K562 (cell line): ENCODE results near the gene ACCSL. TPM values are rescaled to one million over a fixed set of nuclear protein-coding genes. Genes with fewer than 3 reads are reported as not detected.

Source experiments
- ATAC-seq: fragments of 200-7000 bp; cut with Tn5 transposase; 3 replicates; pipeline ENCODE4 v1.9.1; 2020; ENCODE audit warnings: moderate library complexity
- BruUV-seq: library from RNA; stranded (reverse); fragments of 400-500 nt; replicated peaks from 2 replicates; lab custom pipeline; 2021; lab: Mats Ljungman, UMichigan
- CTCF ChIA-PET: fragments of 300-600 bp; formaldehyde crosslinking; extraction: SDS; loops from one replicate; lab custom pipeline; 2021; ENCODE audit warnings: low intra/inter-chr PET ratio; lab: Yijun Ruan, JAX
- POLR2A ChIA-PET: fragments of 300-600, 350-650 bp; sonication (Branson Sonifier 250); formaldehyde crosslinking; extraction: SDS; loops from one replicate; lab custom pipeline; 2021; ENCODE audit warnings: antibody characterized with exemption, inconsistent platforms; lab: Yijun Ruan, JAX
- DNase-seq, 4 experiments: peaks; one replicate each; pipeline versions ENCODE4 v3.0.0 to v3.0.0-alpha.2; 2011 to 2018; ENCODE audit warnings: low spot score in 3 of 4, mixed read lengths in 3 of 4; ENCODE audit errors: extremely low read depth in 1 of 4
- FAIRE-seq: peaks from 2 replicates; lab custom pipeline; 2011; peaks lifted over from hg19 to GRCh38; lab: Jason Lieb, UNC
- H2AFZ ChIP-seq: 2 replicates; pipeline ENCODE4 v1.6.0; 2011; ENCODE audit warnings: low read depth, low read length, control low read depth, inconsistent platforms
- H3K27ac ChIP-seq: fragments of 200-600 bp; 3 replicates; pipeline ENCODE4 v1.8.0; 2011; ENCODE audit warnings: low read depth, mild to moderate bottlenecking, control low read depth, inconsistent platforms, low read length, moderate library complexity, mixed read lengths; ENCODE audit errors: extremely low read depth
- H3K27me3 ChIP-seq, 2 experiments: fragments of 300-600 bp in 1 of 2; 2 replicates in 1 of 2; 3 replicates in 1 of 2; pipeline versions ENCODE4 v1.6.0 to v1.8.0; 2011; ENCODE audit warnings: inconsistent platforms in 2 of 2, low read length in 2 of 2, mild to moderate bottlenecking in 1 of 2, mixed read lengths in 1 of 2, moderate library complexity in 1 of 2; ENCODE audit not compliant: control insufficient read depth in 2 of 2, insufficient read depth in 2 of 2
- H3K36me3 ChIP-seq: fragments of 300-600 bp; 3 replicates; pipeline ENCODE4 v1.8.0; 2011; ENCODE audit warnings: mild to moderate bottlenecking, low read length, inconsistent platforms; ENCODE audit not compliant: control insufficient read depth, insufficient read depth
- H3K4me1 ChIP-seq, 2 experiments: fragments of 200-600 bp in 1 of 2; replicated peaks in 1 of 2; 2 replicates in 1 of 2; 3 replicates in 1 of 2; pipeline versions ENCODE4 v1.5.1 to v1.8.0; 2011; ENCODE audit warnings: inconsistent platforms in 2 of 2, low read length in 2 of 2, mild to moderate bottlenecking in 1 of 2, mixed read lengths in 1 of 2, moderate library complexity in 1 of 2; ENCODE audit not compliant: control insufficient read depth in 2 of 2, insufficient read depth in 2 of 2
- H3K4me2 ChIP-seq: 2 replicates; pipeline ENCODE4 v1.6.1; 2011; ENCODE audit warnings: low read length, control low read depth, inconsistent platforms, mixed read lengths; ENCODE audit not compliant: insufficient read depth
- H3K4me3 ChIP-seq: fragments of 200-600 bp; sonication (generic), shearing (Covaris generic); 2 replicates; pipeline ENCODE4 v1.5.1; 2016; ENCODE audit warnings: control low read depth, inconsistent platforms
- H3K79me2 ChIP-seq: fragments of 200-600 bp; 3 replicates; pipeline ENCODE4 v1.8.0; 2011; ENCODE audit warnings: low read length, inconsistent platforms; ENCODE audit not compliant: control insufficient read depth, insufficient read depth
- H3K9ac ChIP-seq, 2 experiments: 2 replicates each; pipeline versions ENCODE4 v1.6.0 to v1.6.1; 2011; ENCODE audit warnings: low read depth in 2 of 2, low read length in 2 of 2, control low read depth in 1 of 2, inconsistent platforms in 1 of 2, mild to moderate bottlenecking in 1 of 2, mixed read lengths in 1 of 2; ENCODE audit not compliant: insufficient read depth in 1 of 2
- H3K9me1 ChIP-seq: one replicate; pipeline ENCODE4 v1.6.0; 2011; ENCODE audit warnings: inconsistent platforms, mild to moderate bottlenecking, low read length, moderate library complexity; ENCODE audit not compliant: control insufficient read depth, insufficient read depth
- H3K9me3 ChIP-seq: replicated peaks from 2 replicates; pipeline ENCODE4 v1.5.1; 2011; ENCODE audit warnings: low read depth, low read length, inconsistent platforms; ENCODE audit not compliant: control insufficient read depth, insufficient read depth
- H4K20me1 ChIP-seq: replicated peaks from 2 replicates; pipeline ENCODE4 v1.6.1; 2011; ENCODE audit warnings: low read length, inconsistent platforms, mixed read lengths; ENCODE audit not compliant: control insufficient read depth, insufficient read depth
- MLX ChIP-seq, 2 experiments: fragments of 450-650 bp in 1 of 2; sonication (generic) in 1 of 2; formaldehyde crosslinking; conservative IDR thresholded peaks; 2 replicates each; pipeline versions ENCODE4 v1.4.0 to v1.8.1; 2020 to 2022; ENCODE audit warnings: mild to moderate bottlenecking in 1 of 2, missing genetic modification reagents in 1 of 2
- MTA3 ChIP-seq: fragments of 450-650 bp; formaldehyde crosslinking; IDR thresholded peaks from 2 replicates; pipeline ENCODE4 v1.6.1; 2017; ENCODE audit warnings: mild to moderate bottlenecking, borderline replicate concordance
- NFATC3 ChIP-seq: fragments of 450-650 bp; IDR thresholded peaks from 2 replicates; pipeline ENCODE4 v1.6.1; 2017; ENCODE audit warnings: mild to moderate bottlenecking
- NFIC ChIP-seq: fragments of 450-650 bp; IDR thresholded peaks from 2 replicates; pipeline ENCODE4 v1.6.1; 2017; ENCODE audit warnings: mild to moderate bottlenecking, inconsistent platforms
- NR3C1 ChIP-seq: sonication (generic); formaldehyde crosslinking; IDR thresholded peaks from 2 replicates; pipeline ENCODE4 v1.8.1; 2022; ENCODE audit warnings: missing genetic modification reagents
- PHB2 ChIP-seq: fragments of 450-650 bp; IDR thresholded peaks from 2 replicates; pipeline ENCODE4 v1.6.1; 2017; ENCODE audit warnings: low read depth
- POLR3G ChIP-seq: IDR thresholded peaks from 2 replicates; pipeline ENCODE4 v1.6.1; 2011; ENCODE audit not compliant: insufficient read length, insufficient replicate concordance; ENCODE audit errors: extremely low read depth
- PURB ChIP-seq: sonication (generic); formaldehyde crosslinking; IDR thresholded peaks from 2 replicates; pipeline ENCODE4 v1.9.0; 2021; ENCODE audit warnings: low read depth, mild to moderate bottlenecking, missing genetic modification reagents
- ZNF408 ChIP-seq: fragments of 250-450 bp; sonication (Bioruptor Pico); IDR thresholded peaks from 2 replicates; pipeline ENCODE4 v1.4.0; 2020; ENCODE audit warnings: low read depth, mild to moderate bottlenecking, moderate library complexity
- ZNF449 ChIP-seq: fragments of 250-450 bp; sonication (Bioruptor Pico); IDR thresholded peaks from 2 replicates; pipeline ENCODE4 v1.8.0; 2022; ENCODE audit warnings: moderate library complexity, mild to moderate bottlenecking, inconsistent platforms
- WGBS: fragments of 100-300 bp; shearing (Covaris generic); methylation state at CpG from one replicate; pipeline ENCODE4 v1.1.6; 2016; ENCODE audit warnings: low coverage, mixed read lengths; ENCODE audit not compliant: insufficient coverage; ENCODE audit errors: missing lambda C conversion rate; 5-methylcytosine and 5-hydroxymethylcytosine counted together
- in situ Hi-C: fragments of 300-500 bp; cut with MboI; formaldehyde crosslinking; loops from 4 replicates; pipeline ENCODE4 v1.15.0; 2018; ENCODE audit warnings: inconsistent platforms, mixed read lengths
- intact Hi-C: fragments of 100-400 bp; cut with micrococcal nuclease; formaldehyde crosslinking; loops from 2 replicates; pipeline ENCODE4 v1.14.2; 2022
- polyA plus RNA-seq, 8 experiments: library from polyadenylated mRNA; depleted of rRNA in 4 of 8; stranded (reverse) in 5 of 8; unstranded in 3 of 8; fragments of >200 nt; fragmentation: Nextera tagmentation in 2 of 8; fragmentation: Illumina TruSeq in 1 of 8; extraction: Ambion mirVana in 2 of 8; extraction: Trizol in 1 of 8; gene quantifications; 2 replicates each; pipeline versions ENCODE4 v1.2.1 to v1.2.3, GENCODE V29; 2011 to 2014; ENCODE audit warnings: inconsistent platforms in 1 of 8, missing spikeins in 1 of 8
- total RNA-seq, 7 experiments: library from RNA; depleted of rRNA in 6 of 7; stranded (reverse); fragments of >200 nt in 6 of 7; fragmentation: Illumina TruSeq in 2 of 7; extraction: Trizol in 2 of 7; gene quantifications; 2 replicates each; pipeline versions ENCODE4 v1.2.1 to v1.2.3, GENCODE V29; 2011 to 2021; ENCODE audit warnings: low replicate concordance in 1 of 7

Gene ACCSL
- total and polyA plus RNA-seq, 9 of the 15 experiments (the other 6 are each of a cell fraction or from before 2014, with no cell fraction given), result not detected

GRCh38 chr11:44057340-44057739, 9.6 kb downstream of the ACCSL start:
- CTCF ChIA-PET, result no interaction called here
- no peak overlapping the region for H2AFZ ChIP-seq
- in situ Hi-C loops (no loop called here), intact Hi-C loops (no loop called here)
- H3K4me2 ChIP-seq, result no peak overlapping the region
- DNase-seq (no peak), FAIRE-seq (no peak), ATAC-seq (peak; percentile 60; the same call in 2 of the 3 replicates)
- H3K27ac ChIP-seq, result no peak overlapping the region
- H3K4me1 ChIP-seq, result no peaks in the 10 kb centered on the region
- no peak overlapping the region for H3K4me3 ChIP-seq
- POLR2A ChIA-PET, result interaction anchor here (0.6 to 1.2 kb wide), 3 partner anchors 13 to 357 kb away, joined by 4 to 5 read pairs (median 4); no protein-coding TSS in a partner anchor
- TF ChIP-seq PURB (CRISPR knock-in tag) (no peak), NFIC (peak; percentile 30; the same call in 1 of the 2 replicates), NR3C1 (CRISPR knock-in tag) (no peak), MTA3 (no peak), PHB2 (no peak)
- H3K9me1 ChIP-seq, result no peaks in the 10 kb centered on the region
- no peaks in the 10 kb centered on the region for H3K9me3 ChIP-seq
- H3K79me2 ChIP-seq, result no peaks in the 10 kb centered on the region
- no peak overlapping the region for H3K9ac ChIP-seq
- no peaks in the 10 kb centered on the region for H3K36me3 ChIP-seq
- H3K27me3 ChIP-seq, result peaks cover 18 to 32% of the 10 kb centered on the region in 2 experiments; a peak in 4 of 5 replicates
- no peaks in the 10 kb centered on the region for H4K20me1 ChIP-seq
- 0% methylated on average over 6 of the region's 6 CpGs for WGBS
- BruUV-seq, result no TSS peak

- ATAC-seq (no peak), FAIRE-seq (no peak), DNase-seq (no peak)
- in situ Hi-C loops (no loop called here), intact Hi-C loops (no loop called here)
- H4K20me1 ChIP-seq, result no peaks in the 10 kb centered on the region
- no peaks in the 10 kb centered on the region for H3K36me3 ChIP-seq
- H3K4me1 ChIP-seq, result no peaks in the 10 kb centered on the region
- no peaks in the 10 kb centered on the region for H3K79me2 ChIP-seq
- POLR2A ChIA-PET, result interaction anchor here (0.6 to 0.9 kb wide), 4 partner anchors 8 to 52 kb away, joined by 3 read pairs; no protein-coding TSS in a partner anchor
- H3K9ac ChIP-seq, result no peak overlapping the region
- BruUV-seq, result no TSS peak
- no peak overlapping the region for H3K4me2 ChIP-seq
- H3K4me3 ChIP-seq, result no peak overlapping the region
- H3K27me3 ChIP-seq, result peaks cover 18 to 32% of the 10 kb centered on the region in 2 experiments; a peak in 4 of 5 replicates
- no peak overlapping the region for H3K27ac ChIP-seq
- WGBS, result 2% methylated on average over 6 of the region's 6 CpGs
- no peaks in the 10 kb centered on the region for H3K9me3 ChIP-seq
- CTCF ChIA-PET, result interaction anchor here (0.7 kb wide), 1 partner anchor 66 kb away, joined by 3 read pairs; no protein-coding TSS in a partner anchor
- TF ChIP-seq ZNF408 (no peak), POLR3G (no peak), ZNF449 (CRISPR knock-in tag) (no peak), MTA3 (no peak), MLX (CRISPR knock-in tag; conservative IDR thresholded peaks at IDR 0.05) (no peak), NFATC3 (no peak)
- no peak overlapping the region for H2AFZ ChIP-seq
- H3K9me1 ChIP-seq, result no peaks in the 10 kb centered on the region
Measured at GRCh38 chr11:44058275-44058674, 10.5 kb downstream of the ACCSL start.
